Measurements from ENCODE around the gene BHMT2. TPM values are rescaled to one million over a fixed set of nuclear protein-coding genes. Genes with fewer than 3 reads are reported as not detected.

BHMT2 gene
- total RNA-seq, 1 donor from 2014 or later = 3.9 TPM

DNA sequence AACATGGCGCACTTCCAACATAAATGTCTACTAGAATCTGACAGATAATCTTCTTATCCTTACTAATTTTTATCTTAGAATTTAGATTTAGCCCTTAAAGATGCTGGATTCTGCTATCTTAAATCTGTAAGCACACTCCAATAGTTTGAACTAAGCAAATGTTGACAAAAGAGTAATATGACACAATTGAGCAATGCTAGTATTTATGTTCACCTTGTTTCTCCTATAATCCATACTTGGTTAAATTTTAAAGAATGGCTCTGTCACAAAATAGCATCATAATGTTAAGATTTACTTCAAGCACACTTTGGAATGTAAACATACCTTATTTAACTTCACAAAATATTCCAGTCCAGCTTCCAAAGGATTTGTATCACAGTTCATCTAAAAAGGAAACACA, 45.6 kb upstream of the BHMT2 start:
- peaks cover 5% of the 10 kb centered on the region for H3K27me3 ChIP-seq (ENCODE audit: low read depth)
- TF ChIP-seq, protein P1, sequence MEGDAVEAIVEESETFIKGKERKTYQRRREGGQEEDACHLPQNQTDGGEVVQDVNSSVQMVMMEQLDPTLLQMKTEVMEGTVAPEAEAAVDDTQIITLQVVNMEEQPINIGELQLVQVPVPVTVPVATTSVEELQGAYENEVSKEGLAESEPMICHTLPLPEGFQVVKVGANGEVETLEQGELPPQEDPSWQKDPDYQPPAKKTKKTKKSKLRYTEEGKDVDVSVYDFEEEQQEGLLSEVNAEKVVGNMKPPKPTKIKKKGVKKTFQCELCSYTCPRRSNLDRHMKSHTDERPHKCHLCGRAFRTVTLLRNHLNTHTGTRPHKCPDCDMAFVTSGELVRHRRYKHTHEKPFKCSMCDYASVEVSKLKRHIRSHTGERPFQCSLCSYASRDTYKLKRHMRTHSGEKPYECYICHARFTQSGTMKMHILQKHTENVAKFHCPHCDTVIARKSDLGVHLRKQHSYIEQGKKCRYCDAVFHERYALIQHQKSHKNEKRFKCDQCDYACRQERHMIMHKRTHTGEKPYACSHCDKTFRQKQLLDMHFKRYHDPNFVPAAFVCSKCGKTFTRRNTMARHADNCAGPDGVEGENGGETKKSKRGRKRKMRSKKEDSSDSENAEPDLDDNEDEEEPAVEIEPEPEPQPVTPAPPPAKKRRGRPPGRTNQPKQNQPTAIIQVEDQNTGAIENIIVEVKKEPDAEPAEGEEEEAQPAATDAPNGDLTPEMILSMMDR (IDR thresholded peaks at IDR 0.05) = no peak
- DNase-seq = no peak
- intact Hi-C loops (cut with DNase I) = no loop called here
- no peaks in the 10 kb centered on the region for H3K9me3 ChIP-seq
- H3K36me3 ChIP-seq = no peaks in the 10 kb centered on the region
- no peak for ATAC-seq
- H3K4me3 ChIP-seq = no peak overlapping the region
- H3K27ac ChIP-seq = no peak overlapping the region
- peaks cover 9% of the 10 kb centered on the region for H3K4me1 ChIP-seq

DNA sequence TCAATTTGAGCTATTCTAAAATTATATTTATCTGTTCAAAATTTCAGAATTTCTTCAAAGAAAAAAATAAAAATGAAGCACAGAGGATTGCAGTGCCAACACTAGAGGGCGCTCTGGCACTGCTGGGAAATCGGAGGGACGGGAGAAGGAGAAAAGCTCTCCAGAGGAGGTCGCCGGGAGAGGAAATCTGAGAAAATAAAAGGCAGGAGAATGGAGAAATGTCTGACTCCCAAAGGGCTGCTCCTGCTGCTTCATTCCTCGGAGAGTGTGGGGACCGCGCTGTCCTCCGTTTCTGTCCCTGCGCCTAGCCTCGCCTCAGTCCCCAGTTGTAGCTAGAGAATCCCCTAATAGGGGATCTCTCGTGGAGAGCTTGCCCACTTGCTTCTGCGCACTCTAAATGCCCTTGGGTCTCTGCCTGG, 44.5 kb upstream of the BHMT2 start:
- Histone ChIP-seq H3K4me3 (peak overlapping the region; percentile 22), H3K27ac (no peak overlapping the region), H3K9me3 (no peaks in the 10 kb centered on the region), H3K4me1 (peaks cover 9% of the 10 kb centered on the region), H3K27me3 (ENCODE audit: low read depth) (peaks cover 5% of the 10 kb centered on the region), H3K36me3 (no peaks in the 10 kb centered on the region)
- ATAC-seq = peak; percentile 71 to 76
- DNase-seq = peak; percentile 62
- intact Hi-C loops (cut with DNase I) = no loop called here
- TF ChIP-seq, protein P1 (IDR thresholded peaks at IDR 0.05) = peak; percentile 94

DNA sequence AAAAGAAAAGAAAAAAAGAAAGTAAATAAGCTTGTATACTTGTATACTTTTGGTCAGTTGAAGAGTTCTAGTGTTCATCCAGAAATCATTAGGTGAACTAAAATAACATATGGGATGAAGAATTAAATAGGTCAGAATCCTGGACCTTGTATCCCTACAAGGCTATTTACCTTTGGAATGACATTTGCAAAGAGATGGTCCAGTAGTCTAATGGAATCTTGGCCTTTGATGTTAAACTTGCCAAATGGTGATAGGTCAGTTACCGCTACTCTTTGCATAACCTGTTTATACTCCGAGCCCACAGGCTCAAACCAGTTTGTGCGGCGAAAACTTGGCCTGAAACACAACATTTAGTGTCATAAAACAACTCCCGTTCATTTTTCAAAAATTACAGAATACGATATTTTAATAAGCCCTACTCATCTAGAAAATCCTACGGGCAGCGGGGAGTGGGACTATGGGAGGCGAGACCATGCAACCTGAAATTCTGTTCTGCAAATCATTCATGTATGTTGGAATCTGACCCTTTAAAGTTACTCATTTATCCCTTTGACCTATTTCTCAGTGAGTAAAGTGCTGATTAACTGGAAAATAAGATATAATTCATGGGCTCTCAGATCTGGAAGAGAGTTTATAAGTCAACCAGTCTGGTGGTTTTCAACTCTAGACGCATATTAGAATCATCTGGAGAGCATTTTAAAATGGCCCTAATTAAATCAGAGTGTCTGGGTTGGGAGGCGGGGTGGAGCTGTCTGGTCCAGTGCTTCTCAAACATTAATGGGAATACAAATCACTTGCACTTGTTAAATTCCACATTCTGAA, 38.7 kb upstream of the BHMT2 start:
- Histone ChIP-seq H3K27me3 (ENCODE audit: low read depth) (no peaks in the 10 kb centered on the region), H3K27ac (no peak overlapping the region), H3K36me3 (no peaks in the 10 kb centered on the region), H3K4me3 (no peak overlapping the region), H3K4me1 (no peaks in the 10 kb centered on the region), H3K9me3 (no peaks in the 10 kb centered on the region)
- intact Hi-C loops (cut with DNase I) = no loop called here
- TF ChIP-seq, protein P1 (IDR thresholded peaks at IDR 0.05) = no peak
- no peak for ATAC-seq
- no peak for DNase-seq

DNA sequence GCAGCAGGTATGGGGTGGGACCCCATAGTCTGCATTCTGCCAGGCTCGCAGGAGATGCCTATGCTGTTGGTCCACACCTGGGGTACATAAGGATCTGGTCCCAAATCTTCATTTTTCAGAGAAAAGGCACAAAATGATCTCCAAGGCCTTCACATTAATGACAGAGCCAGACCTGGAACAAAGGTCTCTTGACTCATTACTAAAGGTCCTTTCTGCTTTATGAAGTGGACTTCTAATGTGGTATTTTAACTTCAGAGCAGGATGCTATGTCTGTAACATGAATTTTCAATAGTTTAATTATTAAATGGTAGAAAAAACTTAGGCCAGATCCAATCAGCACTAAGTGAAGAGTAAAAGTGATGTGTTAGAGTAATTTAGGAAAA, 38.1 kb upstream of the BHMT2 start:
- ATAC-seq (no peak), DNase-seq (no peak)
- no peaks in the 10 kb centered on the region for H3K9me3 ChIP-seq
- intact Hi-C loops (cut with DNase I) = no loop called here
- H3K27ac ChIP-seq = no peak overlapping the region
- TF ChIP-seq, protein P1 (IDR thresholded peaks at IDR 0.05) = no peak
- no peaks in the 10 kb centered on the region for H3K4me1 ChIP-seq
- no peak overlapping the region for H3K4me3 ChIP-seq
- no peaks in the 10 kb centered on the region for H3K27me3 ChIP-seq (ENCODE audit: low read depth)
- H3K36me3 ChIP-seq = no peaks in the 10 kb centered on the region

DNA sequence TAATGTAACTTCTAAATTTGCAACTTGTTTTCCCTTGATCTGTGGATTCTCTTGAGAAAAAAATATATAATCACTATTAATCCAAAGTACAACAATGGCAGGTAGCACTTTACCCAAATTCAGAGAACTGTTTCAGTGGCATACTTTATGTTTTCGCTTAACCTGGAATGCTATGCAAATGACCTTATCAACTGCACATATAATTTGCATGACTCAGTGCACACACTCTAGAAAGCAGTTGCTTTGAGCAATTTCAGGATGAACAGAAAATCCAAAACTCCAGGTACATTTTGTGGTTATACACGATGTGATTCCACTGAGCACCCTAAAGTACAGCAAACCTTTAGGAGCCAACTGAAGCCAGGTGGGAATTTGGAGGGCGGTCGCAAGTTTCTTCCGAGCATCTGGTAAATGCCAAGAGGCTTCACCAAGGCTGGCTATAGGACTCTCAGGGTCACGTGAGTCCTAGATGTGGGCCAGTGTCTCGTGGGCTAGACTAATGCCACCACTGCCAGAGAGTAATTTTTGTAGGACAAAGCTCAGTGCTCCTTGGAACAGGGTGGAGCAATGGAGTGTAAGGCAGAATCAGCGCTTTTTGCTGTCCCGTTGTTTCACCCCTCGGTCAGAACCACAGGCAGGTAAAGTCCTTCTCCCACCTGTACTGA, 37.4 kb upstream of the BHMT2 start:
- no peak overlapping the region for H3K27ac ChIP-seq
- H3K9me3 ChIP-seq = no peaks in the 10 kb centered on the region
- TF ChIP-seq, protein P1 (IDR thresholded peaks at IDR 0.05) = no peak
- no peak for DNase-seq
- H3K27me3 ChIP-seq (ENCODE audit: low read depth) = no peaks in the 10 kb centered on the region
- intact Hi-C loops (cut with DNase I) = no loop called here
- H3K4me1 ChIP-seq = no peaks in the 10 kb centered on the region
- no peak for ATAC-seq
- H3K36me3 ChIP-seq = no peaks in the 10 kb centered on the region
- H3K4me3 ChIP-seq = no peak overlapping the region

Data from lower lobe of right lung (tissue), 2 donors.